GM21360 (cell line): ENCODE results near the gene ITGB7.
"Not testable (repeated sequence)": the region's sequence is repeated elsewhere in the genome, so short reads cannot be mapped to it uniquely, and the experiment has no call there.

Experiments used
- ATAC-seq: cut with Tn5 transposase; IDR thresholded peaks from one replicate; pipeline ENCODE4 v1.9.1; 2021; ENCODE audit warnings: mild to moderate bottlenecking, moderate library complexity; ENCODE audit not compliant: unreplicated experiment

ITGB7 gene

DNA sequence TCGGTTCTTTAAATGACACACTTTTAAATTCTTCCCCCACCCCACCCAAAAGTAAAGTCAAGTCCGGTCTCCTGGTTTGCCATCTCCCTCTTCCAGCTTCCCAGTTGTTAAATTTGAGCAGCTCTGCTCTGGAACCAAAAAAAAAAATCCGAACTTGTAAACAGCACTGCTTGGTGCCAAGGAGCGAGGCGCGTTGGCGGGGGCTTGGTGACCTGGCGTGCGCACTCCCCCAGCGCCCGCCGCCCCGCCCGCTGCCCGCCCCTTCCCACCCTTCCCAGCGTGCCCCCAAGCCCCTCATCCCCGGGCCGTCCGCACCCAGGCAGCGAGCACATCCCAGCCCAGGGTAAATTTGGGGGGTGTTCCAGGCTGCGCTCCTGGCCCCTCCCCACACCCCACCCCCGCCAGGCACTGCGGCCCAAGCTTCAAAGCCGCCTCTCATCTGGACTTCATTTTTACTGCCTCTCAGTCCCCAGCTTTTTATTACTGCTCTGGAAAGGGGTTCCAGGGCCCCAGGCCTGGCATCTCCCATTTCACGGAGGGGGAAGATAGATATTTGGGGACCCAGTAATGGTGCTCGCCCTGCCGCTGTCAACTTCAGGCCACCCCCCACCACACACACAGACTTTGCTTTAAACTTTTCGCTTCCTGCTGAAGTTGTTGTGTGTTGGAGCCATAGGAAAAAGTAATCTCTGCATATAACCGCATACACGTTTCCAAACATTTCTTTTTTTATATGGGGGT lies 11.7 kb upstream of the ITGB7 start:
- ATAC-seq, result no peak

GRCh38 chr12:53217931-53218307 lies 10.9 kb upstream of the ITGB7 start:
- ATAC-seq, result no peak

DNA sequence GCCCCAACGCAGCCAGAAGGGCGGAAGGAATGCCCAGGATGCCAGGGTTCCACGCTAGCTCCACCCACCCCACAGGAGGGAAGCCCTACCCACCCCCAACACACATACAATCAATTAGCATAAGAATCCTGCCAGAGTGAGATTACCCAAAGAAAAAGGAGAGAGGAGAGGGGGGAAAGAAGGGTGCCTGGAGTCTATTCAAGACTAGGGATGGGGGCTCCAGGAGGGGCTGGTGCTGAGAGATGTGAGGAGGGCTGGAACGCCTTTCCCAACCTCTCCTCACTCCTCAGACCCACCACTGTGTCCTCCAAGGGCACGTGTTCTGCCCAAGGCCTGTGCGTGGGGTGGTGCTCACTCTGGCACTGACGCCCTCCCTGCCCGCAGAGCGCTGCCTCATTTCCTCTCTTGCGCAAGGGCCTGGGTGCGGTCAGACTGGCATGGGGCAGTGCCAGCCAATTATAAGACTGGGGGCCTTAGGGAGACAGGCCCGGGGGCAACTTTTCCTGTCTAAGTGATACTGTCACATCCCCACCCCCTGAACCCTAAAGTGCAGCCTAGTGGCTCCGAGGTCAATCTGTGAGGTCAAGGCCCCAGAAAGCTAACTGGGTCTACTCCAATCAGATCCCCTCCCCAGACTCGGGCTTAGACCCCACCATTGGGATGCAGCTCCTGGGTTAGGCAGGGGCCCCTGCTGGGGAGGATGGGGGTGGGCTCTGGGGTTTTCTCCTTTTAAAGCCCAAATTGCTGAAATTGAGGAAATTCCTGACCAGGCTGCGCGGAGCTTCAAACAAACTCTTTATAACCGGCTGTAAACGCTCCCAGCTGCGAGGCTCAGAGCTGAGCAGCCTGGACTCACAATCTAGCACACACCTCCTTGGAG lies 10.2 kb upstream of the ITGB7 start:
- ATAC-seq, result no peak

- no peak for ATAC-seq
These were observed 8.4 kb upstream of the ITGB7 start for GRCh38 chr12:53215497-53215896.

DNA sequence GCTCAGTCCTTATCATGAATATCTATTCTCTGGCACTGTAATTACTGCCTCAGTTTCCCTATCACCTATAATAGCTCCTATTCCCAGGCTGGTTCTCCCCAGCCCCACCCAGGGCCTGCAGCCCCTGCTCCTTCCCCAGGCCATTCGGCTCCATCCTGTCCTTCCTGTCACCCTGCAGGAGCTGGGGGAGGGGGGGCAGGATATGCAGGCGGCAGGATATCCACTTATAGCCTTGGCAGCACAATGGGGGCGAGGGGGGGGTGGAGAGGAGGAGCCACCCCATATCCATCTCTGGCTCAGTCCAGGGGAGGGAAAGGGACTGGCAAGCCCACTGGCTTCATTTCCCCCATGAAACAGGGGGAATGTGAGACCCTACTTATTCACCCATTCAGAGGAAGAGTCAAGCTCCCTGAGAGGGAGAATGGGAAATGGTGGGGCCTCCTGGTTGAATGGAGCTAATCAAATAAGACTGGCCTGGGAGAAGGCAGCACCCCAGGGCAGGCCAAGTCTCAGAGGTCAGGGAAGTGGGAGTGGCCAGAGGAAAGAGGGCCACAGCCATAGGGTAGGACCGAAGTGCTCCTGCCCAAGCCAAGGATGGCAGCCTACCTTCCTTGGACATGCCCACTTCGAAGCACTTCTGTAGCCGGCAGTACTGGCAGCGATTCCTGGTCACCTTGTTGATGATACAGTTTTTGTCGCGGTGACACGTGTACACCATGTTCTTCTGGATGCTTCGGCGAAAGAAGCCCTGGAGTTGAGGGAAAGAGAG lies 7.8 kb upstream of the ITGB7 start:
- no peak for ATAC-seq

DNA sequence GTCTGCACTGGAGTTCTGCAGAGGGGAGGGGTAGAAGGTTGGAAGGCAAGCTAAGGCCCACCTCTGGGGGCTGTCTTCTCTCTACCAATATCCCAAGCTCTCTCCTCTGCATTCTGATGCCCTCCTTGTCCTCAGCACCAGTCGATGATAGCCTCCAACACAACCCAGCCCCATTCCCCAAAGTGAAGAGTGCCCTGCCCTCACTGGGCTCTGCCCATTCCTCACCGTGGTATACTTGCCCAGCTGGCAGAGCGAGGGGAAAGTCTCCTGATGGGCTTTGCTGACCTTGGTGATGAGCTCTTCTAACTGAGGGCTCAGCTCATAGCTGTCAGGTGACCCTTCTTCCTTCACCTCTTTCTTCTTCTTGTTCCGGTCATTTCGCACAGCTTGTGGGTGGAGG lies 7.2 kb upstream of the ITGB7 start:
- ATAC-seq, result no peak

- ATAC-seq, result no peak
These were observed 6.3 kb upstream of the ITGB7 start for GRCh38 chr12:53213348-53213747.

DNA sequence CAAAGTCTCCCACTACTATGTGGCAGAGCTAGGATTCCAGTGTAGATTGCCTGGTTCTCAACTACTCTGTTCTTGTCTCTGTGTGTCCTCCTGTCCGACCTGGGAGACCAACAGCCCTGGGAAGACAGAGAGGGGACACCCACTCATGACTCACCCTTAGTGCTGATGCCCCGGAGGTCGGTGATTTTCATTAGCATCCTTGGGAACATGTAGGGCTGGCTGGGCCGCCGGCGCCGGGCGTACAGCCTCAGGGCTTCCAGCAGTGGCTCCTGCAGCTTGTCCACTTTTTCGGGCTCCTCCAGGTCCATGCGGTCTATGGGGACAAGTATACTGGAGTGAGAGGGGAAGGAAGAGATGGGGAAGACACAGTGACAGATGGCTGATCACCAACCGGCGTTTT lies 5.9 kb upstream of the ITGB7 start:
- ATAC-seq, result no peak

DNA sequence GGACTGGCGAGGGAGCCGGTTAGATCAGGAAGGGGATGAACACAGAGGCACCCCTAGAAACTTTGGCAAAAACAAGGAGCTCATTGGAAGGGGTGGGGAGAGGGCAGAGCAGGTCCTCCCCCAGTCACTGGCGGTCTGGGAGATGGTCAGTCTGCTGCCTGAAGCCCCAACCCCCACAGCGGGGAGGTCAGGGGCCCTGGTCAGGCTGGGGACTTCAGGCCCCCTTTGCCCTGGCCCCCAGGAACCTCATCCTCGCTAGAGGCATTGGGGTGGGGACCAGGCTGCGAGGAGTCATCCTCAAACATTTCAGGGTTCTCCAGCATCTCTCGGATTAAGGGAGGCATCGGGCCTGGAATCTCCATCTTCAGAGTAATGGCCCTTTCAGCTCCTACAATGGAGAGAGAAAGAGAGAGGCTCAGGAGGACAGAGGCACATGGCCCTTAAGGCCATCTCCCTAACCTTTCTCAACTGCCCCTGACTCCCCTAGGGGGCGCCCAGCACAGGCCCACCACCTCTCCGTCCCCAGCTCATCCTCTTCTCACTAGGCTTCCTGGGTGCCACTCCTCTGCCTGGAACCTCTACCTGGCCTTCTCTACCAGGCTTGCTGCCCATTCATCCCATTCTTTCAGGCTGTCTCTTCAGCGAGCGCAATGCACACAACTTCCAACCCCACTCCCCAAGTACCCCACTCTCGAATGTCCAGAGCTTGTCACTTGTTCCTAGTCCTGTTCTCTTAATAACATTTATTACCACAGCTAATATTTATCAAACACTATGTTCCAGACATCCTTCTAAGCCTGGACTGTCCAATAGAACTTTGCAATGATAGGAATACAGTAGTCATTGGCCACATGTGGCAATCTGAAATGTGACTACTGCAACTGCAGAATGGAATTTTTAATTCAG lies 4.7 kb upstream of the ITGB7 start:
- no peak for ATAC-seq

- ATAC-seq, result no peak
These were observed 3.8 kb upstream of the ITGB7 start for GRCh38 chr12:53210843-53211242.

DNA sequence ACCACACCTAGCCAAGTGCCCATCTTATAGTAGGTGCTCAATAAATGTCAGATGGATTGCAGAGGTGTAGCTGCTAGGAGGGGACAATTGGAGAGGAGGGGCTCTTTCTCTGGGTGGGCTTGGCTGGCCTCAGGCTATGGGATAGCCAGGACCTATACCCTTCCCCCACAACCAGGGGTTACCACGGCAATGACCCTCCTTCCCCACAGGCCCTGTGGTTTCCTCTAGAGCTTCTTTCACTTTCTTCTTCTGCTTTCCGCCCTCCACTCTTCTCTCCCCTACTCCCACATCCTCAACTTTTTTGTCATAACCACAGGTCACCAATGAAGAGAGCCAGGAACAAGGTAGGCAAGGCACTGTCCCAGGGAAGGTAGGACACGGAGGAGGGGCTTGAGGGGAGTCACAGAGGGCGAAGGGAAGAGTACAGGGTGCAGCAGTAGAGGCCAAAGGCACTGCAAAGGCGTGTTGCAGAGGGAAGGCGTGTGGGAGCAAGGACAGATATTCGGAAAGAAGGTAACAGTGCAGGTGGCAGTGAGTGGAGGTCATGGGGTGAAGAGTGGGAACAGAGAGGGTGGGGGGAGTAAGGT lies 1.9 kb upstream of the ITGB7 start:
- no peak for ATAC-seq

- ATAC-seq, result no peak
These were observed 1.4 kb upstream of the ITGB7 start for GRCh38 chr12:53208435-53208834.

DNA sequence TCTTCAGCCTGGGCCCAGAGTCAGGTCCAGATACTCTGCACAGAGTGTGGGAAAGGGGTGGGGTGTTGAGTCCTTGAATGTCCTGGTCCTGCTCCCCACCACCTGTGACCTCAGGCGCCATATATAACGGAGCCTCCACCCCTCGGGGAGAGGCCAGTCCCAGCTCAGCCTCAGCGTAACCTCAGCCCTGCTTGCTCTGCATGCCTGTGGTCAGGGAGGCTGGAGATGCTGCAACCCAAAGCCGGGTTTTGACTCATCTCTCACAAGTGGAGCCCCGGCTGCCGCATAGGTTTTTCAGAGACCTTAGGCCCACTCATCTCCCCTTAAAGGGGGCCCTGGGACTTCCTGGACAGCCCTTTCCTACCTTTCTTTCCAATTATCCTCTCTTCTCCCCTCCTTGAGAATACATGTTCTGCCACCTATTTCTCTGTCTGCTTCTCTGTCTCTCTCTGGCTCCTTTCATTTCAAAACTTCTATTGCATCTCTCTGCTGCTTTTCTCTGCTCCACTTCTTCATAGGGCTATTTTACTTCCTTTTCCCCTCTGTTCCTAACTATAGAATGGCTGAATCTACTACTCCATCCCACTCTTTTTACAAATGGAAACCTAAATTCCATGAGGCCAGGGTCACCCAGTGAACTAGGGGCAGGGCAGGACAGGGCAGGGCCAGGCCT lies 1.2 kb downstream of the ITGB7 start:
- peak; percentile 62 for ATAC-seq

- ATAC-seq, result no peak
These were observed 2.7 kb downstream of the ITGB7 start for GRCh38 chr12:53204351-53204750.

DNA sequence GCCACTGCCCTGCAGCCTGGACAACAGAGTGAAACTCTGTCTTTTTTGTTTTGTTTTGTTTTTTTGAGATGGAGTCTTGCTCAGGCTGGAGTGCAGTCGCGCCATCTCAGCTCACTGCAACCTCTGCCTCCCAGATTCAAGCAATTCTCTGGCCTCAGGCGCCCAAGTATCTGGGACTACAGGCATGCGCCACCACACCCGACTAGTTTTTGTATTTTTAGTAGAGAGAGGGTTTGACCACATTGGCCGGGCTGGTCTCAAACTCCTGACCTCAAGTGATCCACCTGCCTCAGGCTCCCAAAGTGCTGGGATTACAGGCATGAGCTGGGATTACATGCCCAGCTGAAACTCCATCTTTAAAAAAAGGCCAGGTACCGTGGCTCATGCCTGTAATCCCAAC lies 4.7 kb downstream of the ITGB7 start:
- not testable (repeated sequence) for ATAC-seq

- no peak for ATAC-seq
These were observed 5.4 kb downstream of the ITGB7 start for GRCh38 chr12:53201639-53202038.

DNA sequence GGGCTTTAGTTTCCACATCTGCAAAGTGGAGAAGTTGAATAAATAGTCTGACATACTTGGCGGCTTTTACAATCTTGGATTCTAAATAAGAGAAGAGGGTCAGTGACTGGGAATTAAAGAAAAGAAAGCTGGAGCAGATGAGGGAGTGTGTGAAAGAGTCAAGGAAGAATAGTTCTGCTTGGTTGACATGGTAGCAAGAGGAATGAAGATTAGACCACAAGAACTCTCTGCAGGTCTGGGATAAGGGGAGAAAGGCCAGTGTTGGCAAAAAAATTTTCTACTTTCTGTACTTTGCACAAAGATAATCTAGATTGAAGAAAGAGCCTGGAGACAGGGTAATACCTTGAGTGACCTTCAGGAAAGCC lies 5.9 kb downstream of the ITGB7 start:
- ATAC-seq, result no peak

GRCh38 chr12:53200458-53201176 lies 6.4 kb downstream of the ITGB7 start:
- peak; percentile 42 for ATAC-seq

GRCh38 chr12:53200107-53200457 lies 7.0 kb downstream of the ITGB7 start:
- no peak for ATAC-seq
